MV-4-11 (cell line): ENCODE measurements around the gene FTO.
"Not testable (repeated sequence)": the region's sequence is repeated elsewhere in the genome, so short reads cannot be mapped to it uniquely, and the experiment has no call there.

Experiments
- DNase-seq: peaks from one replicate; lab custom pipeline; 2025; lab: John Stamatoyannopoulos, UW

FTO gene

GRCh38 chr16:53865494-53865863, 161.5 kb downstream of the FTO start:
- DNase-seq: peak; percentile 88

GRCh38 chr16:53866520-53866919, 162.6 kb downstream of the FTO start:
- no peak for DNase-seq

- no peak for DNase-seq
Measured at GRCh38 chr16:53870831-53871230, 166.9 kb downstream of the FTO start.

- DNase-seq: peak; percentile 75
Measured at GRCh38 chr16:53872248-53873221, 168.6 kb downstream of the FTO start.

- no peak for DNase-seq
Measured at GRCh38 chr16:53876811-53877210, 172.9 kb downstream of the FTO start.

GRCh38 chr16:53878216-53878615, 174.3 kb downstream of the FTO start:
- DNase-seq: no peak

- DNase-seq: no peak
Measured at GRCh38 chr16:53881371-53881770, 177.4 kb downstream of the FTO start.

GRCh38 chr16:53882310-53882709, 178.4 kb downstream of the FTO start:
- no peak for DNase-seq

- no peak for DNase-seq
Measured at GRCh38 chr16:53884748-53885147, 180.8 kb downstream of the FTO start.

- DNase-seq: peak; percentile 12
Measured at GRCh38 chr16:53886482-53887378, 182.8 kb downstream of the FTO start.

GRCh38 chr16:53888222-53888621, 184.3 kb downstream of the FTO start:
- DNase-seq: no peak

GRCh38 chr16:53890877-53891276, 186.9 kb downstream of the FTO start:
- not testable (repeated sequence) for DNase-seq

GRCh38 chr16:53891409-53892139, 187.6 kb downstream of the FTO start:
- no peak for DNase-seq

- DNase-seq: peak; percentile 48
Measured at GRCh38 chr16:53892155-53892554, 188.2 kb downstream of the FTO start.

GRCh38 chr16:53893731-53894435, 189.9 kb downstream of the FTO start:
- no peak for DNase-seq

- no peak for DNase-seq
Measured at GRCh38 chr16:53894686-53895085, 190.7 kb downstream of the FTO start.

GRCh38 chr16:53895433-53895832, 191.5 kb downstream of the FTO start:
- DNase-seq: no peak

- no peak for DNase-seq
Measured at GRCh38 chr16:53895851-53896250, 191.9 kb downstream of the FTO start.

- DNase-seq: no peak
Measured at GRCh38 chr16:53896722-53897121, 192.8 kb downstream of the FTO start.

- DNase-seq: no peak
Measured at GRCh38 chr16:53898993-53899392, 195.0 kb downstream of the FTO start.

GRCh38 chr16:53899431-53899830, 195.5 kb downstream of the FTO start:
- DNase-seq: no peak
